Caco-2 (cell line): ENCODE data around the gene DAB1. TPM values are rescaled to one million over a fixed set of nuclear protein-coding genes. Genes with fewer than 3 reads are reported as not detected.

ENCODE experiments used
- BruUV-seq: library from RNA; stranded (reverse); fragments of 400-500 nt; replicated peaks from 2 replicates; lab custom pipeline; 2021; lab: Mats Ljungman, UMichigan
- CTCF ChIA-PET: fragments of 300-600 bp; sonication (Branson Sonifier 250); formaldehyde crosslinking; loops from one replicate; lab custom pipeline; 2022; ENCODE audit warnings: antibody characterized with exemption; lab: Charles Lee
- POLR2A ChIA-PET: fragments of 300-600 bp; sonication (Branson Sonifier 250); formaldehyde crosslinking; loops from one replicate; lab custom pipeline; 2022; ENCODE audit warnings: antibody characterized with exemption; lab: Charles Lee
- DNase-seq, 2 experiments: peaks; one replicate each; pipeline versions ENCODE4 v3.0.0 to v3.0.0-alpha.2; 2020 to 2022
- H3K27me3 ChIP-seq: replicated peaks from 2 replicates; pipeline ENCODE4 v1.6.0; 2011; ENCODE audit warnings: low read length; ENCODE audit not compliant: control insufficient read depth, insufficient read depth
- H3K36me3 ChIP-seq: 2 replicates; pipeline ENCODE4 v1.5.1; 2011; ENCODE audit warnings: low read length; ENCODE audit not compliant: control insufficient read depth, insufficient read depth
- H3K4me1 ChIP-seq: fragments of 250-450 bp; sonication (Bioruptor Pico); 2 replicates; pipeline ENCODE4 v1.5.1; 2020; ENCODE audit warnings: mild to moderate bottlenecking
- H3K4me3 ChIP-seq: 2 replicates; pipeline ENCODE4 v1.5.1; 2011; ENCODE audit warnings: low read depth, mild to moderate bottlenecking, control low read depth, low read length
- H3K9me3 ChIP-seq: fragments of 250-450 bp; sonication (Bioruptor Pico); 2 replicates; pipeline ENCODE4 v1.5.1; 2020; ENCODE audit warnings: mild to moderate bottlenecking, moderate library complexity
- H3K27ac Mint-ChIP-seq: one replicate; pipeline ENCODE4 v1.8.0; 2022; ENCODE audit warnings: mixed read lengths; ENCODE audit not compliant: unreplicated experiment
- H3K27me3 Mint-ChIP-seq: one replicate; pipeline ENCODE4 v1.8.0; 2022; ENCODE audit warnings: mixed read lengths; ENCODE audit not compliant: insufficient read depth, unreplicated experiment
- H3K36me3 Mint-ChIP-seq: one replicate; pipeline ENCODE4 v1.8.0; 2022; ENCODE audit warnings: mild to moderate bottlenecking, mixed read lengths; ENCODE audit not compliant: insufficient read depth, unreplicated experiment
- H3K4me1 Mint-ChIP-seq: one replicate; pipeline ENCODE4 v1.8.0; 2022; ENCODE audit warnings: low read depth, mixed read lengths; ENCODE audit not compliant: unreplicated experiment
- H3K4me3 Mint-ChIP-seq: one replicate; pipeline ENCODE4 v1.8.0; 2022; ENCODE audit warnings: mild to moderate bottlenecking, moderate library complexity, mixed read lengths; ENCODE audit not compliant: unreplicated experiment
- H3K9me3 Mint-ChIP-seq: one replicate; pipeline ENCODE4 v1.8.0; 2022; ENCODE audit warnings: mixed read lengths; ENCODE audit not compliant: unreplicated experiment
- intact Hi-C: fragments of 100-400 bp; cut with micrococcal nuclease; formaldehyde crosslinking; loops from one replicate; pipeline ENCODE4 v1.10.0; 2022; ENCODE audit not compliant: unreplicated experiment
- total RNA-seq: library from RNA; stranded (reverse); gene quantifications from 2 replicates; pipeline ENCODE4 v1.2.3, GENCODE V29; 2022
- TF ChIP-seq, protein P1 (sequence below), 2 experiments: fragments of 200-600 bp in 1 of 2; IDR thresholded peaks; 1 replicate in 1 of 2; 2 replicates in 1 of 2; pipeline versions ENCODE4 v1.5.1 to v1.8.0; 2011 to 2022; ENCODE audit warnings: antibody characterized with exemption in 1 of 2, control low read depth in 1 of 2, inconsistent platforms in 1 of 2, low read depth in 1 of 2, low read length in 1 of 2, mild to moderate bottlenecking in 1 of 2, moderate library complexity in 1 of 2; ENCODE audit not compliant: insufficient read depth in 1 of 2, severe bottlenecking in 1 of 2, unreplicated experiment in 1 of 2

DAB1 gene
- total RNA-seq, 1 experiment from 2014 or later = 0.32 TPM

DNA sequence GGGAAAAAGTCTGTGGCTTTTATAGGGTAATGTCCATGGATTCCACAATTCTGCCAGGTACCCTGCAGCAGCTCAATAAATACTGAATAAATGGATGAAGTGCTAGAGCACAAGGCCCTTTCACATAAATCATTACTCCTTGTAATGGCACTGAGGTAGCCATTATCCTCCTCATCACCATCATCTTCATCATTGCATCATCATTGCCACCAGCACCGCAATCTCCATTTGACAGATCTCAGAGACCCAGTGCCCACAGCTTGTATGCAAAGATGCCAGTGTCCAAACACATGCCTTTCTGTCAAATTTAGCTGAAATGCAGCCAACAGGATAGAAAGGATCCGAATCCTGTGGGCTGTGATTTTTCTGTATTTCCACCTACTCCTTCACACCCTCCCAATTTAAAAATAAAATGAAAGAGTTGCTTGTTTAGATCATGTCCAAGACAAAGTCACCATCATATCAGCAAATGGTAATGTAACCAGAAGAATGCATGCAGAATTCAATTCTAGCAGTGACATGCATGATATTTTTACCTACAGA, 17.4 kb downstream of the DAB1 start:
- no peak for DNase-seq
- no peak overlapping the region for H3K27ac Mint-ChIP-seq
- H3K36me3 ChIP-seq = no peaks in the 10 kb centered on the region
- no peaks in the 10 kb centered on the region for H3K9me3 ChIP-seq
- intact Hi-C loops = loop anchor here (5.0 kb wide), 1 partner anchor 261 kb away; no protein-coding TSS in a partner anchor
- H3K9me3 Mint-ChIP-seq = no peaks in the 10 kb centered on the region
- H3K27me3 Mint-ChIP-seq = no peaks in the 10 kb centered on the region
- H3K4me1 Mint-ChIP-seq = no peaks in the 10 kb centered on the region
- H3K4me3 Mint-ChIP-seq = no peak overlapping the region
- no peak overlapping the region for H3K4me3 ChIP-seq
- ChIA-PET POLR2A (no interaction called here), CTCF (no interaction called here)
- no peaks in the 10 kb centered on the region; the same call in 1 of the 2 replicates for H3K27me3 ChIP-seq
- TF ChIP-seq, protein P1, sequence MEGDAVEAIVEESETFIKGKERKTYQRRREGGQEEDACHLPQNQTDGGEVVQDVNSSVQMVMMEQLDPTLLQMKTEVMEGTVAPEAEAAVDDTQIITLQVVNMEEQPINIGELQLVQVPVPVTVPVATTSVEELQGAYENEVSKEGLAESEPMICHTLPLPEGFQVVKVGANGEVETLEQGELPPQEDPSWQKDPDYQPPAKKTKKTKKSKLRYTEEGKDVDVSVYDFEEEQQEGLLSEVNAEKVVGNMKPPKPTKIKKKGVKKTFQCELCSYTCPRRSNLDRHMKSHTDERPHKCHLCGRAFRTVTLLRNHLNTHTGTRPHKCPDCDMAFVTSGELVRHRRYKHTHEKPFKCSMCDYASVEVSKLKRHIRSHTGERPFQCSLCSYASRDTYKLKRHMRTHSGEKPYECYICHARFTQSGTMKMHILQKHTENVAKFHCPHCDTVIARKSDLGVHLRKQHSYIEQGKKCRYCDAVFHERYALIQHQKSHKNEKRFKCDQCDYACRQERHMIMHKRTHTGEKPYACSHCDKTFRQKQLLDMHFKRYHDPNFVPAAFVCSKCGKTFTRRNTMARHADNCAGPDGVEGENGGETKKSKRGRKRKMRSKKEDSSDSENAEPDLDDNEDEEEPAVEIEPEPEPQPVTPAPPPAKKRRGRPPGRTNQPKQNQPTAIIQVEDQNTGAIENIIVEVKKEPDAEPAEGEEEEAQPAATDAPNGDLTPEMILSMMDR (IDR thresholded peaks at IDR 0.05; ENCODE audit: insufficient read depth in 1 of 2, low read depth in 1 of 2, low read length in 1 of 2, severe bottlenecking in 1 of 2, unreplicated experiment in 1 of 2) = no peak
- no peaks in the 10 kb centered on the region for H3K4me1 ChIP-seq
- H3K36me3 Mint-ChIP-seq = no peaks in the 10 kb centered on the region
- BruUV-seq = no TSS peak

- H3K27ac Mint-ChIP-seq = no peak overlapping the region
- no peaks in the 10 kb centered on the region; the same call in 1 of the 2 replicates for H3K27me3 ChIP-seq
- H3K36me3 Mint-ChIP-seq = no peaks in the 10 kb centered on the region
- no peaks in the 10 kb centered on the region for H3K4me1 ChIP-seq
- H3K4me3 ChIP-seq = no peak overlapping the region
- TF ChIP-seq, protein P1 (IDR thresholded peaks at IDR 0.05; ENCODE audit: insufficient read depth in 1 of 2, low read depth in 1 of 2, low read length in 1 of 2, severe bottlenecking in 1 of 2, unreplicated experiment in 1 of 2) = no peak
- H3K27me3 Mint-ChIP-seq = no peaks in the 10 kb centered on the region
- no peak for DNase-seq
- H3K36me3 ChIP-seq = no peaks in the 10 kb centered on the region
- intact Hi-C loops = loop anchor here (5.0 kb wide), 1 partner anchor 262 kb away; no protein-coding TSS in a partner anchor
- H3K9me3 ChIP-seq = no peaks in the 10 kb centered on the region
- no peak overlapping the region for H3K4me3 Mint-ChIP-seq
- POLR2A ChIA-PET = no interaction called here
- H3K9me3 Mint-ChIP-seq = no peaks in the 10 kb centered on the region
- CTCF ChIA-PET = no interaction called here
- no TSS peak for BruUV-seq
- no peaks in the 10 kb centered on the region for H3K4me1 Mint-ChIP-seq
These were observed 19.0 kb downstream of the DAB1 start for GRCh38 chr1:57404884-57405283.

GRCh38 chr1:57403201-57403600, 20.7 kb downstream of the DAB1 start:
- no TSS peak for BruUV-seq
- intact Hi-C loops = no loop called here
- DNase-seq = no peak

More at GRCh38 chr1:57403201-57403600, 20.7 kb downstream of the DAB1 start:
- Mint-ChIP-seq H3K9me3 (no peaks in the 10 kb centered on the region), H3K27me3 (no peaks in the 10 kb centered on the region), H3K4me1 (no peaks in the 10 kb centered on the region), H3K4me3 (no peak overlapping the region), H3K36me3 (no peaks in the 10 kb centered on the region), H3K27ac (no peak overlapping the region)
- POLR2A ChIA-PET = no interaction called here
- H3K9me3 ChIP-seq = no peaks in the 10 kb centered on the region
- H3K4me1 ChIP-seq = no peaks in the 10 kb centered on the region
- no peak overlapping the region for H3K4me3 ChIP-seq
- no peaks in the 10 kb centered on the region for H3K36me3 ChIP-seq
- H3K27me3 ChIP-seq = no peaks in the 10 kb centered on the region; the same call in 1 of the 2 replicates
- TF ChIP-seq, protein P1 (IDR thresholded peaks at IDR 0.05; ENCODE audit: insufficient read depth in 1 of 2, low read depth in 1 of 2, low read length in 1 of 2, severe bottlenecking in 1 of 2, unreplicated experiment in 1 of 2) = no peak
- CTCF ChIA-PET = no interaction called here
